GM12874 (cell line): ENCODE results near the gene KRTAP20-3.

Experiments used
- TF ChIP-seq, protein P1 (sequence below): IDR thresholded peaks from 2 replicates; pipeline ENCODE4 v1.5.1; 2011; ENCODE audit warnings: low read depth, mild to moderate bottlenecking, control low read depth, low read length, moderate library complexity; ENCODE audit not compliant: insufficient read depth

The KRTAP20-3 gene

DNA sequence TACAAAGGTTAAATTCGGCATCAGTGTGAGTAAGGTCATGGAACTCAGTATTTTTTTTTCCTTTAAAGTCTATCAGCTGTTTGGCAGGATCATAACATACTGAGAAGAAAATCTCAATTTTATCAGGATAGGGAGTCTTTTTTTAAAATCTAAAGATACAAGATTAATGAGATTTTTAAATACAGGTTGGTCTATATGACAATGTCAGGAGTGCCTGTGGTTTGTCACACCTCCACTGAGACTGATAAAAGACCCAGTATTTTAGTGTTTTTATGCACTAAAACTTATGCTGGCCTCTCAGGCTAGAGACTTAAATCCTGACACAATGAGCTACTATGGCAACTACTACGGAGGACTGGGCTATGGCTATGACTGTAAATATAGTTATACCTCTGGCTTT lies at the start of gene KRTAP20-3:
KRTAP20-3 (plus strand) TSS at position 301 of the 400 bp plus-strand sequence.
- TF ChIP-seq, protein P1, sequence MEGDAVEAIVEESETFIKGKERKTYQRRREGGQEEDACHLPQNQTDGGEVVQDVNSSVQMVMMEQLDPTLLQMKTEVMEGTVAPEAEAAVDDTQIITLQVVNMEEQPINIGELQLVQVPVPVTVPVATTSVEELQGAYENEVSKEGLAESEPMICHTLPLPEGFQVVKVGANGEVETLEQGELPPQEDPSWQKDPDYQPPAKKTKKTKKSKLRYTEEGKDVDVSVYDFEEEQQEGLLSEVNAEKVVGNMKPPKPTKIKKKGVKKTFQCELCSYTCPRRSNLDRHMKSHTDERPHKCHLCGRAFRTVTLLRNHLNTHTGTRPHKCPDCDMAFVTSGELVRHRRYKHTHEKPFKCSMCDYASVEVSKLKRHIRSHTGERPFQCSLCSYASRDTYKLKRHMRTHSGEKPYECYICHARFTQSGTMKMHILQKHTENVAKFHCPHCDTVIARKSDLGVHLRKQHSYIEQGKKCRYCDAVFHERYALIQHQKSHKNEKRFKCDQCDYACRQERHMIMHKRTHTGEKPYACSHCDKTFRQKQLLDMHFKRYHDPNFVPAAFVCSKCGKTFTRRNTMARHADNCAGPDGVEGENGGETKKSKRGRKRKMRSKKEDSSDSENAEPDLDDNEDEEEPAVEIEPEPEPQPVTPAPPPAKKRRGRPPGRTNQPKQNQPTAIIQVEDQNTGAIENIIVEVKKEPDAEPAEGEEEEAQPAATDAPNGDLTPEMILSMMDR, result no peak

DNA sequence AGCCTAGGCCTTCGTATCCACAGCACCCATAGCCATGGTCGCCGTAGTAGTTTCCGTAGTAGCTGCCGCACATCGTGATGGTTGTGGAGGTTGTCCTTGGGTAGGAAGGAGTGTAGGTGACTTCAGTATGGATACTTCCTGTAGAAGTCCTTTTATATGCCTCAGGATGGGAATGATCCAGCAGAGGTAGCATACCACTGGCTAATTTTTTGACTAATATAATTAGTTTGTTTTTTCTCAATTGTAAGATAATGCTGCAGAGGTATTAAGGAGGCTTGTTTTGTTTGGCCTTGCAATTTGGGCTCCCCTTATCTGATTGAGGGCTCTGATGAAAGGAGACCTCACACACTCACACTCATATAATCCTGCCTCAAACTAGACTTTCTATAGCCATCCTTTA lies 43.9 kb upstream of the KRTAP20-3 start, which contains the start of gene KRTAP6-2:
KRTAP6-2 (minus strand) TSS at position 101 of the 400 bp plus-strand sequence; CDS start at position 73, 28 bp downstream.
- TF ChIP-seq, protein P1, result no peak

DNA sequence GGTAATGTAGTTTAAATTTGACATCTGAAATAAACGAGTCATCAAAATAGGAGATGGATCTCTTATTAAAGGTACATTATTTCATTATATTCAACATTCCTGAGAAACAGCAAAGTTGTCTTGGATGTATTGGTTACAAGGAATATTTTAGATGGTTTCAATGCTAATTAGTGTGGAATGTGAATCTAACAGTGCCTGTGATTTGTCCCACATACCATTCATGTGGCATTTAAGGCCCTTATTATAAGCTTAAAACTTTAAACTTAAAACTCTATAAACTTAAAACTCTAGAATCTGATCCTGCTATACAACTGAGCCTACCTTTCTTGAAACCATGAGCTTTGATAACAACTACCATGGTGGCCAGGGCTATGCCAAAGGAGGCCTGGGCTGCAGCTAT lies 41.9 kb upstream of the KRTAP20-3 start, which contains the start of gene KRTAP22-1:
KRTAP22-1 (plus strand) TSS at position 301 of the 400 bp plus-strand sequence.
- TF ChIP-seq, protein P1, result no peak

DNA sequence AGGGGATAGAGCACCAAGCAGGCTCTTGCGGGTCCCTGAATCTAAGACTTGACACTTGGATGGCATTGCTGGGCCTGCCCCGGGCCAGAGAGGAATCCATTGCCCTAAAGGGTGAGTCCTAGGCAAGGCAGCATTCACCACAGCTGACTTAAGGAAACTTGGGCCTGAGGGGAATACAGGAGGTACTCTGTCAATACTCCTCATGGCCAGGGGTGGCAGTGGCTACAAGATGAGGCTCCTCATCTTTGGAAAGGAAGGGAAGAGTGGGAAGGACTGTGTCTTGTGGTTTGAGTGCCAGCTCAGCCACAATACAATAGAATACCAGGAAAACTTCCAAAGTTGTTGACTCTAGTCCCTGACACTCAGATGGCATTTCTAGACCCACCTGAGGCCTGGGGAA lies 36.7 kb upstream of the KRTAP20-3 start:
- TF ChIP-seq, protein P1, result no peak

DNA sequence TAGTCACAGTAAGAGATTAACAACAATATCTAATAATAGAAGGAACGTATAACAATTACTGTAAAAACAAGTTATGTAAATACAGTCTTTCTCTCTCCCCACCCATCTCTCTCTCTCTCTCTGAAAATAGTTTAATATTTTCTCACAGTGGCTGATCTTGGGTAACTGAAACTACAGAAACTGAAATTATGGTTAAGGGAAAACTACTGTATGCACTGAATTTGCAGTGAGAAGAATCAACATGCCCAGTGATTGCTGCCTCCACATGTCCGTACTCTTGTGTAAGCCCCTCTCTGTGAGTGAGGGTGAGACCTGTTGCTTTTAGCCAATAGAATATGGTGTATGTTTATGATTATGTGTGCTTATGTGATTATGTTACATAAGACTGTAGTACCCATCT lies 30.5 kb upstream of the KRTAP20-3 start:
- TF ChIP-seq, protein P1, result no peak

DNA sequence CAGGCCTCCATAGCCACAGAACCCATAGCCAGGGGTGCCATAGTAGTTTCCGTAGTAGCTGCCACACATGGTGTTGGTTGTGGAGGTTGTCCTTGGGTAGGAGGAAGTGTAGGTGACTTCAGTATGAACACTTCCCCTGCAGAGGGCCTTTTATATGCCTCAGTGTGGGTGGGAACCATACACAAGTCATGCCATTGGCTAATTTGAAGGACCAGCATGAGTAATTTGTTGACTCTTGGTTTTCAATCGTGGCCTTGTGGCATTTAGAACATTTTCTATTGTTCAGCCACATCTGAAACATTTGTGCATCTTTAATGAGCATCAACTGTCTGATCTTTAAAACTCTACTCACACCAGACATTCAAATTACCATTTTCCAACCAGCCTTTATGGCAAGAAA lies 28.8 kb upstream of the KRTAP20-3 start, which contains the start of gene KRTAP6-1:
KRTAP6-1 (minus strand) TSS at position 95 of the 400 bp plus-strand sequence; CDS start at position 69, 26 bp downstream.
- TF ChIP-seq, protein P1, result no peak

DNA sequence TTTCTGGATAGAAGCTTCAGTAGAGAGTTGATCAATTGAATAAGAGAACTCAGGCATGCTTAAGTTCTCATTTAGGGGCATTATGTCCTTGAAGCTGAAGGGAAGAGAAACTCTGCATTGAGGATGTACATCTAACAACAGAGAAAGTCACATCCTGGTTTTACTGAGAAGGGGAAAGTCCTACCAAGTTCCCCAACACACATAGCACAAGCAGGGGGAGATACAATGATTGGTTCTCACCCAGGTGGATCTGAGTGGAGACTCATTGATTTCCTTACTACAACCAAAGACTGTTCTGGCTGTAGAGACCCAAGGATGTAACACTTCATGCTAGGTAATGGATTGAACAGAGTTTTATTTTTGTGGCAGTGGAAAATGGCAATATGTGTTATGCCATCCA lies 27.5 kb upstream of the KRTAP20-3 start:
- TF ChIP-seq, protein P1, result no peak
